Renal cortex interstitium (tissue), 11 donors: ENCODE results near the gene VPS4A. TPM values are rescaled to one million over a fixed set of nuclear protein-coding genes. Genes with fewer than 3 reads are reported as not detected.

ENCODE experiments used
- DNase-seq, 11 donors: peaks; one replicate each; pipeline ENCODE4 v3.0.0-alpha.2; 2013; ENCODE audit warnings: low read depth in 9 of 11, low spot score in 4 of 11; ENCODE audit errors: extremely low read depth in 1 of 11
- polyA plus RNA-seq, 3 donors: library from polyadenylated mRNA; unstranded; fragments of 120-200 nt; gene quantifications; one replicate each; pipeline ENCODE4 v1.2.1, GENCODE V29; 2013; ENCODE audit not compliant: insufficient read length in 3 of 3

The VPS4A gene
- polyA plus RNA-seq, 3 donors: 43.1 to 52.5 (median 47.6) TPM

DNA sequence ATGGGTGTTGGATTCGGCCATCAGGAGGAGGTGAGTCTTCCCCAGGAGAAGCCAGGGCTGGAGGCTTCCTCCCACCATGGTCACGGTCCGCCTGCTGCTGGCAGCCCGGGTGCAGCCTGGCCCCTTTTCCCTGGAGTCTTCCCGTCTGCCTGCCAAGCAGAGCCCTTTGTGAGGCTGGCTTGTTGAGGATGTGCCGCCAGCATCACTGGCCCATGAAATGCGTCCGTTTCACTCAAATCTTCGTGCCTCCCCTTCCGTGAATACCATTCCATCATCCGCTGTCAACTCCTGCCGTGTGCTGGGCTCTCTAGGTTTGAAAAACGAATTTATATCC is 9.6 kb downstream of the VPS4A start:
- DNase-seq: no peak

- no peak for DNase-seq
Measured at GRCh38 chr16:69321080-69321479, 9.9 kb downstream of the VPS4A start.

DNA sequence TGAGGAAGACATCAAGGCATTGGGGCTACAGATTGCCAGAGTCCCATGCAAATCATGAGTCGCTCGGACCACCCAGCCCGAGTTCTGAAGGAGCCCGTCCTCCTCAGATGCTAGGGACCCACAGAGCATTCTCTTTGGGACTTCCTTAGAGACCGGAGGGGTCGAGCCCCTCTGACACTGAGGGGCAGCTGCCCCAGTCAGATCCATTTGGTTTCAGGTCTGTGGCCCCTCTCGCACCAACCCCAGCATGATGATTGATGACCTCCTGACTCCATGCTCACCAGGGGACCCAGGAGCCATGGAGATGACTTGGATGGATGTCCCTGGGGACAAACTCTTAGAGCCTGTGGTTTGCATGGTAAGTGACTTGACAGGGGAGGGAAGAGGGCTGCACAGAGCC is 11.2 kb downstream of the VPS4A start:
- DNase-seq: no peak

- no peak for DNase-seq
Measured at GRCh38 chr16:69323415-69323814, 12.3 kb downstream of the VPS4A start.

- no peak for DNase-seq
Measured at GRCh38 chr16:69324013-69324531, 12.9 kb downstream of the VPS4A start.

DNA sequence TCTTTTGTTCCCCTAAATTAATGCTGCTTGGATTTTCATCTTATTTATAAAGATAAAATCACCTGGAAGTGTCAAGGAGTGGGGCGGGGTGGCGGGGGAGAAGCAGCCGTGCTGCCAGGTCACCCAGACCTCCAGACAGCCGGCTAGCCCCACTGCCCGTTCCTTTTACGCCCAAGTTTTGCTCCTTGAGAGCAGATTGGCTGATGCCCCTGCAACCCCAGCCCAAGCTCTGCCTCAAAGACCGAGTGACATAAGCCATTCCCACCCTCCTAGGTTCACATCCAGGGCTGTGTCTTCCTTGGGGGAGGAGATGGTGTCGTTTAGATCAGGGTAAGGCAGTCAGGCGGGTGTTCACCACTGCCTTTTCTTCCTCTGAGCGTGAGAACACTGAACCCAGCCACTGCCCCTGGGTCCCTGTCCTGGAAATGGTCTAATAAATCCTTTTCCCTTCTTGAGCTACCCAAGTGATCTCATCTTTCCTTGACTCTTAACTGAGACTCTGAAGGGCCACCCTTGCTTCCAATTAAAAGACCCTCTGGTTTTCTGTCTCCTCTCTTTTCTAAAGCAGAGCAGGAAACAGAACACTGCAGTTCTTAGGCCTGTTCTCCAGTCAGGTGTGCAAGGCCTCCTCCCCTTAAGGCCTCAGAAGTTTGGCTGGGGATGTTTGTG is 13.6 kb downstream of the VPS4A start:
- no peak for DNase-seq

- DNase-seq: no peak
Measured at GRCh38 chr16:69325784-69326171, 14.6 kb downstream of the VPS4A start.

DNA sequence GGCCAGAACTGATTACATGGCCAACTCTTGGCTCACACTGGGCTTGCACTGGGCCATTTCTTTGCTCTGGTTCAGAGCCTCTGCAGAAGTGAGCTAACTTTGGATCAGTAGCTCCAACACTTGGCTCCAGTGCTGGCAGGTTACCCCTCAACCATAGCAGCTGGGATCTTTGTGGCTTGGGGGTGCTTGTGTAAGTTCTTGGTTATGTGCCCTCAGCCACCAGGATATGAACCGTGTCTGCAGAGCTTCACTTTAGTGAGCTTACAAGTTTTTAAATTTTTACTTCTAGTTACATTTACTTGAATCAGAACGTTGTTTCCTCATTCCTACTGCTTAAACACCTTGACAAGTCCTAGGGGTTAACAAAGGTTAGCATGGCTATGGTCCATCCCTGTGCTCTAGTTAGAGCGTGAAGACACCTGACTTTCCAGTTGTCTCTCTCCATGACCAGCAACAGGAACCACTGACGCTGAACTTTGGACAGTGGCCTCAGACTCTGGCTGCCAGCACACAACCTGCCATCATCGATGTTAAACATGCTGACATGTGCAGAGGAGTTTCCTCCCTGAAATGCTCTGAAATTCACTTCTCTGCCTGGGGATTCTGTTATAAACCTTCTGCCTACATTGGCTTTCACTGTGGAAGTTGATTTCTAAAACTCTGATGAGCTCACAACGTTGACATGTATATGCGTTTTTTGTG is 15.2 kb downstream of the VPS4A start:
- peak in 2 of 11 donors; percentile 26 to 48 for DNase-seq

- no peak for DNase-seq
Measured at GRCh38 chr16:69327585-69328310, 16.6 kb downstream of the VPS4A start.

GRCh38 chr16:69328854-69329316 is 17.7 kb downstream of the VPS4A start:
- DNase-seq: no peak

DNA sequence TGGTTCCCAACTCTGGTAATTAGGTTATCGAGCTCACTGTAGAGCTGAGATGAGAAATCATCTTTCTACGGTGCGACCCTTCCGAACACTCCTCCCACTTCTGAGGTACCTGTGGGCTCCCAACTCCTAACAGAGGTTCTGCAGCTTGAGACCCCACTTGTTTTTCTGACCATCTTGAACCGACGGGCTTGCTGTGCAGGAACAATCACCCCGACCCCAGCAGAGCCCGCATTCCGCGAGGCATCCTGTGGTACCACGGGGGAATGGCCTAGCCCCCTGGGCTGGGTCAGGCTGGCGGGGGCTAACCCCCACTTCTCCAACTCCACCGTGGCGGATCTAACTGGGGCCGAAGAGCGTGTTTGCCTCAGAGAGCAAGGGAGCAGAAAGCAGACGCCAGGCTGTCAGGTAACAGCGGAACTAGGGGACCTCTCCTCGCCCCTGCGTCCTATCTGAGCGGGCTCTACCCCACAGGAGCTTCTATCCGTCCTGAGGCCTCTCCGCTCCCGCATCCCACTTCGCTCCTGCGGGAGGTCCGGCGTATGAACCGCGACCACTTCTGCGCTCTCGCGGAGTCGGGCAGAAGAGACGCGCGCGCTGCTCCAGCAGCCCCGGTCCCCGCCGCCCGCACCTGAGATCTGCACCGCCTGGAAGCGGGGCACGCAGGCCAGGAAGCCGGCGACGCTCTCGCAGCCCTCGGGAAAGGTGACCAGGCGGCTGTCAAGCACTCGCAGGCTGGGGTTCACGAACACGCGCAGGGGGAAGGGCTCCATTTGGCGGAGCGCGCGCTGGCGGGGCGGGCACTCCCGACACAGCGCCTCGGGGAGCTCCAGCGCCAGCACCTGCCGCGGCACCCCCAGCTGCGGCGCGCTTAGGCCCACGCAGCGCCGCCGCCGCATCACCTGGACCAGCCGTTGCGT is 18.5 kb downstream of the VPS4A start:
- DNase-seq: no peak

DNA sequence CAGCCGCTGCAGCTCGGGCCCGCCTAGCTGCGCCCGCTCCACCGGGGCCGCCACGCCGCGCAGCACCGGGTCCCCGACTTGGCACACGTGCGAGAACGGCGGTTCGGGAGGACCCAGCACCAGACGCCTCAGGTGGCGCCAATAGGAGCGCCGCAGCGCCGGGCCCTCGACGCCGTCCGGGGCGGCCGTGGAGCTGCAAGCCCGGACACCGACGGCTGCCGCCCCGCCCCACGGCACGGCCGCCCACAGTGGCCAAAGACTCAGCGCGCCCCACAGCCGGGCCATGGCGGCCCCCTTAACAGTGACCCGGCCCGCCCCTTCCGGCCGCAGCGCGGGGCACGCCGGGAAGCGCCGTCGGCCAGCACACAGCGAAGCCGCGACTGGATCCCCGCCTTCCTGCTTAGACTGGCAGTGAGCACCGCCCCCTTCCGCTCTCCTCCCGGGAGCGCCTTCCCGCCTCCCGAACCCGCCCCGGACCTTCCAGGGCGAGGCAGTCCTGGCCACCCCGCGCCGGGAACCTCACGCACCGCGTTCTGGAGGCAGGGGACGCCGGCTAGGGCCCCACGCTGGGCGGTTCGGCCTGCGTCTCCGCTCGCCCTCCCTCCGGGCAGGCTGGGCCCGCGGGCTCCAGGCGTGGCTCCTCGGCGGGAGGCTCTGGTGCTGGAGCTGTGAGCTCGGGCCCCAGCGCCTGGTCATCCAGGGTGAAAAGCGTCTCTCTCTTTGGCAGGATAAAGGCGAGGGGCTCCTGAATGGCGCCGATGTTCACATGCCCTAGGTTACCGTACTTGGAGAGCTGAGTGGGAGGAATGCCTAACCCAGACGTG is 19.3 kb downstream of the VPS4A start, which contains the start of gene PDF:
PDF (minus strand) TSS at position 303 of the 824 bp plus-strand sequence; CDS start at position 285, 18 bp downstream.
- DNase-seq: peak; percentile 74 to 93 (median 88)

DNA sequence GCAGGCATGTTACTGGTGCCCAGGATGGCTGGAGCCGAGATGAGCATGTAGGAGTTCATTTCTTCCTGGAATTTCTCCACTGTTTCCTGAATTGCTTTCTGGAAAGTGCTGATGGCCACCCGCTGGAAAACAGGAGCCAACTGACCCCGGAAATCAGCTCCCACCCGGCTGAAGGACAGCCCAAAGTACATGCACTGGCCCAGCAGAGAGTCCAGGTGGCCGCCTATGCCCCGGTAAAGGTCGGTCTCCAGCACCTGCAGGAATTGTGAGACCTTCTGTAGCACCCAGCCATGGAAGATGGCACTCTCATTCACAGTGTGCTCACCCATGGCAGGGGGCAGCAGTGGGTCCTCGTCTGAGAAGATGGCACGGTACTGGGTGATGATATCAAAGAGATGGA is 23.5 kb downstream of the VPS4A start:
- DNase-seq: no peak

DNA sequence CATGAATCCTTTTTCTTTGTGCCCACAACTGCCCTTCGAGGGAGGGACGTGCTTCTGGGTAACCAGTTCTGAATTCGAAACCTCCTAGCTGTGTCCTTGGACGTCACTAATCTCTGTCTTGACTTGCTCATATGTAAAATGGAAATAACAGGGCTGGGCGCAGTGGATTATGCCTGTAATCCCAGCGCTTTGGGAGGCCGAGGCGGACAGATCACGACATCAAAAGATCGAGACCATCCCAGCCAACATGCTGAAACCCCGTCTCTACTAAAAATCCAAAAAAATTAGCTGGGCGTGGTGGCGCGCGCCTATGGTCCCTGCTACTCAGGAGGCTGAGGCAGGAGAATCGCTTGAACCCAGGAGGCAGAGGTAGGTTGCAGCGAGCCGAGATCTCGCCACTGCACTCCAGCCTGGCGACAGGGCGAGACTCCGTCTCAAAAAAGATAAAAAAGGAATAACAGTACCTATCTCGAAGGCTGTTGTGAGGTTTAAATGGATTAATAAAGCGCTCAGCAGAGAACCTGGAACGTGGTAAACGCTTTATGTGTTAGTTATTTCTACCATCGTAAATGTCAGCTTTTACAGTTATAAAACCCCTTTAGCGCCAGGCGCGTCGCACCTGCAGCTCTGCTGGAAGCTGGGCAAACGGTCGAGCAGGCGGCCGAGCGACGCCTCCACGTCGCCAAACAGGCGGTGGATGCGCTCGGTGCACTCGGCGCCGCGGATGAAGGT is 27.6 kb downstream of the VPS4A start:
- DNase-seq: no peak

GRCh38 chr16:69339289-69340094 is 28.3 kb downstream of the VPS4A start, which contains the start of the genes COG8 and NIP7:
COG8 (minus strand) TSS chr16:69339564; CDS start chr16:69339552, 12 bp downstream.
NIP7 (plus strand) TSS chr16:69339772; CDS start chr16:69339830, 58 bp downstream.
- peak; percentile 95 to 99 (median 97) for DNase-seq

DNA sequence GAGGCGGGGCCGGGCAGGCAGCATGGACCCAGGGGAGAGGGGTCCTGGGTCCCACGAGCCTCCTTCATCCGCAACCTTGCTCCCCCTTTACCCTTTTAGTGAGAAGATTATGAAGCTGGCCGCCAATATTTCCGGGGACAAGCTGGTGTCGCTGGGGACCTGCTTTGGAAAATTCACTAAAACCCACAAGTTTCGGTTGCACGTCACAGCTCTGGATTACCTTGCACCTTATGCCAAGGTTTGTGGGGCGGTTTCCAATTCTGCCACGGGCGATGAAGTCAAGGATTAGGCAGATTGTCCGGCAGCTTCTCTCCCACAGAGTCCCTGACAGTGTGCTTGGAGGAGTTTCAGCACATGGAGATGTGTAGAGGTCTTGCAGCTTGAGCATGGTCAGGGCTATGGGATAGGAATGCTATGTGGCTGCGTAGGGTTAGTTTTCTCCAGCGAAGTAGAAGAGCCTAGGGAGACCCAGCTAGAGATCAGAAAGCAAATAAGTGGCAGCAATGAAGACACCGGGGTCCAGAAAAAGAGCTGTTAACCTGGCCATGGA is 29.0 kb downstream of the VPS4A start:
- DNase-seq: no peak
